A375 (cell line): ENCODE data around the gene FKBP7. TPM values are rescaled to one million over a fixed set of nuclear protein-coding genes. Genes with fewer than 3 reads are reported as not detected.

Experiments used
- total RNA-seq: library from RNA; depleted of rRNA; stranded (reverse); fragments of >200 nt; shearing (Covaris generic); gene quantifications from 2 replicates; pipeline ENCODE4 v1.2.3, GENCODE V29; 2014; rRNA removed

Gene FKBP7, protein sequence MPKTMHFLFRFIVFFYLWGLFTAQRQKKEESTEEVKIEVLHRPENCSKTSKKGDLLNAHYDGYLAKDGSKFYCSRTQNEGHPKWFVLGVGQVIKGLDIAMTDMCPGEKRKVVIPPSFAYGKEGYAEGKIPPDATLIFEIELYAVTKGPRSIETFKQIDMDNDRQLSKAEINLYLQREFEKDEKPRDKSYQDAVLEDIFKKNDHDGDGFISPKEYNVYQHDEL
- 8.6 and 13.4 TPM in 2 replicates for total RNA-seq

DNA sequence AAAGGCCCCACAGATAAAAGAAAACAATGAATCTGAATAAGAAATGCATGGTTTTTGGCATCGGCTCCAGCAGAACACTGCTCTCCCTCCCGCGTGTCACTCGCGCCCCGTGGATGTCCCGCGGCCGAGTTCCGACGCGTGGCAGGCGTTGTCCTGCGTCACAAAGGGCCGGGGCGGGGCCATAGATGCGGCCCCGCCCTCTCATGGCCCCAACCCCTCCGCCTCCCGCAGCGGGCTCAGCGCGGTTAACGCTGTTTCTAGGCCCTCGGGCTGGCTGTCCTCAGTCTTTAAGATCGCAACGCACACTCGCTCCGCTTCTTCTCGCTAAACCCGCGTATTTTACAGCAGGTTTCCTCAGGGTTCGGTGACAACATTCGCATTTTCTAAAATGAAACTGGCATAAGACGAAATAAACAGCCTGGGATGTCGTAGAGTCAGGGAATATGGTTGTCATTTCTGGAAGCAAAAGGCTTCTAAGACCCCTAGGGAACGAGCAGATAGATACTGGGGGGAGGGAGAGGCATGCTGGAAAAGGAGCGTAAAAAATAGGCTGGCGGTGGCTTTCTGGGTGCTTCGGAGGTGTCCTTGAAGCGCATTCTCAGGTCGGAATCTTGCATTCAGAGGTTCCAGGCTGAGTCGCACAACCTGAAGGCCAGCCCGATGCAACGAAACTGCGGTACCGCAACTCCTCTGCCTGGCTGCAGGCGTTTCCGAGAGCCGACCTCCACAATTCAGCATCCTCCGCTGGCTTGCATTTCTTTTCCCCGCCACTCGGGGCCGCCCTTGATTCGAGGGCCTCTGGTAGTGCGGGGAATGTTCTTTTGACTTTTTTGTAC is at the start of gene FKBP7:
TSS of gene FKBP7 (minus strand) at position 162 of the 836 bp plus-strand sequence. CDS start at position 61, 101 bp downstream.

DNA sequence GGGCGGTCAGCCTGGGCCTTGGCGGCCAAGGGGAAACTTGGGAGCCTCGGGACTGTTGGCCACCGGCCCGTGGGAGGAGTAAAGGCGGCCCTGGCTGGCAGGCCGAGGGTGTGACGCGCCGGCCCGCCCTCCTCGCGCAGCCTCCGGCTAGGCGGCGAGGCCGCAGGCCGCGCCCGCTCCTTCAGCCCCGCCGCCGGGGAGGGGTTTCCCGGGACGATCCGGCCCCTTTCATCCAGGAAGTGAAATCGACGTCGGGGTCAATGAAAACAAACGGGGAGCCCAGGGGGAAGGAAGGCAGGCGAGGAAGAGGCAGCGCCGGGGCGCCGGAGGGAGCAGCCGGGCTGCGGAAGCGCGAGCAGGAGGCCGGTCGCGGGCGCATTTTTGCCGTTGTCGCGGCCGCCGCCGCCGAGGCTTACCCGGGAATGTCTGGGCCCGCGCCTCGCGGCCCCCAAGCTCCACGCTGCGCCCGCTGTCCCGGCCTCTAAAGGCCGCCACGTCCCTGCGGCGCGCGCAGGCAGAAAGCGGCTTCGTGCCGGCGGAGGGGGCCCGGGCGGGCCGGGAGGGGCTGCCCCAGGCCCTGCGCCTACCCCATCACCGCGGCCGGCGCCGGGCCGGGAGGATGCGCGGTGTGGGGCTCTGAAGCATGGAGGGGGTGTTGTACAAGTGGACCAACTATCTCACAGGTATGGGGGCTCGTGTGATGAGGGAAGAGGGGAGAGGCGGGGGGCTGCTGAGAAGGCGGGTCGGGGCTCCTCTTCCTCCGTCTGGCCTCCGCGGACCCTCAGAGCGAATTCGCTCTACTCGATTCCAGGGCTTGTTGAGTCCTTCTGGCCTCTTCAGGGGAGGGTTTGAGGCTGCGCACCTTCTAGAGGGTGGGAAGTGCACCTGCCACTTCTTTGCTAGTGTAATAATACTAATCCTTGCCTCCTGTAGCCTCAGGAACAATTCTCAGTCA is 2.1 kb upstream of the FKBP7 start, which contains the start of gene PLEKHA3:
TSS of gene PLEKHA3 (plus strand) at position 231 of the 955 bp plus-strand sequence. CDS start at position 644, 413 bp downstream.

DNA sequence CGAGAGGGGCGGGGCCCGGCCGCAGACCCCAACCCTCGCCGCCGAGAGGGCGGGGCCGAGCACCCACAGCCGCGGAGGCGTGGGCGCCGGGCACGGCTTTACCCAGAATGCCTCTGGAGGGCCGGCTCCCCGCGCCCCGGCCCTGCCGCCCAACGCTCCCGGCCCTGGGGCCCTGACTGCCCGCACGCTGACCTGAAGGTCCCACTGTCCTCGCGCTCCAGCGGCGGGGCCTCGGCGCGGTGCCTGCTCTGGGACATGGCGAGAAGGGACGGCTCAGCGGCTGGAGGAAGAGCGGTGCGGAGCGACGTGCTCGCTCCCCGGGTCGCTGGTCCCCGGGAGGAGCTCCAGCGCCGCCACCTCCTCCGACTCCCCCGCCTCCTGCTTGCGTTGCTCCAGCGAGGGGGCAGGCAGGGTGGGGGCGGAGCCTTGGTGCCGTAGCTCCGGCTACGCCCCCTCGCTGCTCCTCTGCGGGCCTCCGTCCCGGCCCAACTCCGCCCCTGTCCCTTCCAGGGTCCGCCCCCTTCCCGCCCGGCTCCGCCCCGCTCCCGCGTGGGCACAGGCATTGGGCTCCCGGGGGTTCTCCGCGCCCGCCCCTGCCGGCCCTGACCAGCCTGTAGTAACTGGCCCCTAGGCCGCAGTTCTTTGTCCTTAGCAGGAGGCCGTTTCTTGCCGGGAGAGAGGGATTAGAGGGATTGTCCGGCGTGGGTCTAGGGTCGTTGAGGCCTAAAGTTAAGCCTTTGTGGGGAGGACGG is 27.4 kb downstream of the FKBP7 start, which contains the start of the genes PJVK and PRKRA:
TSS of gene PJVK (plus strand) at position 605 of the 752 bp plus-strand sequence. CDS start 2,032 bp downstream, outside the sequence.
TSS of gene PRKRA (minus strand) at position 402 of the 752 bp plus-strand sequence. CDS start at position 257, 145 bp downstream.

Other genes starting within 250 kb of the FKBP7 start
- gene PRKRA, start 27.4 kb downstream of the FKBP7 start, total RNA-seq = 38.9 and 40.7 TPM in 2 replicates
- 1.4 and 1.6 TPM in 2 replicates for gene PJVK, start 27.2 kb downstream of the FKBP7 start, total RNA-seq
- gene PLEKHA3, start 1.9 kb upstream of the FKBP7 start, total RNA-seq = 11.8 and 27.0 TPM in 2 replicates